HCT116 (cell line): ENCODE results near the gene DISP1.

ENCODE experiments used
- CTCF ChIP-seq, 3 experiments: fragments of 200-600 bp in 1 of 3; sonication (generic) in 1 of 3; IDR thresholded peaks in 2 of 3; conservative IDR thresholded peaks in 1 of 3; 2 replicates each; pipeline ENCODE4 v1.5.1; 2012 to 2017; ENCODE audit warnings: low read depth in 2 of 3, low read length in 2 of 3, antibody characterized with exemption in 1 of 3, borderline replicate concordance in 1 of 3, control low read depth in 1 of 3, mild to moderate bottlenecking in 1 of 3, mixed read lengths in 1 of 3, mixed run types in 1 of 3, moderate library complexity in 1 of 3; ENCODE audit not compliant: insufficient read depth in 1 of 3
- EGR1 ChIP-seq: IDR thresholded peaks from 2 replicates; pipeline ENCODE4 v1.6.1; 2012; ENCODE audit warnings: low read depth
- EZH2 ChIP-seq: fragments of 200-600 bp; sonication (generic); IDR thresholded peaks from 2 replicates; pipeline ENCODE4 v1.6.1; 2017; ENCODE audit warnings: antibody characterized with exemption, mixed run types
- EZH2phosphoT487 ChIP-seq: fragments of 200-600 bp; IDR thresholded peaks from 2 replicates; pipeline ENCODE4 v1.6.1; 2018; ENCODE audit warnings: antibody characterized with exemption, borderline replicate concordance
- JUND ChIP-seq: IDR thresholded peaks from 2 replicates; pipeline ENCODE4 v1.6.1; 2012
- RAD21 ChIP-seq: IDR thresholded peaks from 2 replicates; pipeline ENCODE4 v1.6.1; 2012; ENCODE audit warnings: low read depth, mild to moderate bottlenecking
- REST ChIP-seq: IDR thresholded peaks from 2 replicates; pipeline ENCODE4 v1.6.1; 2012; ENCODE audit warnings: low read depth
- ZBTB33 ChIP-seq: IDR thresholded peaks from 2 replicates; pipeline ENCODE4 v1.6.1; 2011; ENCODE audit warnings: mild to moderate bottlenecking, low read length, moderate library complexity; ENCODE audit not compliant: insufficient replicate concordance; ENCODE audit errors: extremely low read depth
- ZNF274 ChIP-seq: fragments of 200-500 bp; sonication (Bioruptor generic); IDR thresholded peaks from 2 replicates; pipeline ENCODE4 v1.6.1; 2014; ENCODE audit warnings: mild to moderate bottlenecking, low read depth, low read length, inconsistent platforms

- TF ChIP-seq ZNF274 (no peak), CTCF (IDR thresholded peaks at IDR 0.05 in 2 of 3, conservative IDR thresholded peaks at IDR 0.05 in 1 of 3; ENCODE audit: borderline replicate concordance in 1 of 3, insufficient read depth in 1 of 3, low read depth in 2 of 3, low read length in 2 of 3) (no peak), JUND (no peak), RAD21 (no peak), EZH2 (no peak), REST (no peak), EZH2phosphoT487 (no peak), ZBTB33 (no peak), EGR1 (no peak)
Measured at GRCh38 chr1:222768592-222768991, 46.2 kb upstream of the DISP1 start.
